Endodermal cell (in vitro differentiated cells): ENCODE data around the gene CNKSR2. TPM values are rescaled to one million over a fixed set of nuclear protein-coding genes. Genes with fewer than 3 reads are reported as not detected.

Source experiments
- DNase-seq: peaks from one replicate; pipeline ENCODE4 v3.0.0-alpha.2; 2017
- H3K27ac ChIP-seq: 2 replicates; pipeline ENCODE4 v1.5.1; 2013; ENCODE audit warnings: mild to moderate bottlenecking, low read depth, low read length, moderate library complexity
- H3K27me3 ChIP-seq: 2 replicates; pipeline ENCODE4 v1.6.1; 2013; ENCODE audit warnings: mild to moderate bottlenecking, low read length, moderate library complexity; ENCODE audit not compliant: insufficient read depth, control insufficient read depth, poor library complexity, severe bottlenecking
- H3K36me3 ChIP-seq: 2 replicates; pipeline ENCODE4 v1.7.0; 2013; ENCODE audit warnings: mild to moderate bottlenecking, low read length, moderate library complexity; ENCODE audit not compliant: control insufficient read depth, insufficient read depth
- H3K4me1 ChIP-seq: one replicate; pipeline ENCODE4 v1.7.0; 2013; ENCODE audit warnings: low read length; ENCODE audit not compliant: control insufficient read depth, insufficient read depth
- H3K4me3 ChIP-seq: 2 replicates; pipeline ENCODE4 v1.5.1; 2013; ENCODE audit warnings: mild to moderate bottlenecking, low read length, moderate library complexity
- H3K9ac ChIP-seq: 2 replicates; pipeline ENCODE4 v1.6.1; 2013; ENCODE audit warnings: mild to moderate bottlenecking, low read length, moderate library complexity; ENCODE audit not compliant: poor library complexity, severe bottlenecking; ENCODE audit errors: extremely low read depth
- H3K9me3 ChIP-seq: 2 replicates; pipeline ENCODE4 v1.6.1; 2013; ENCODE audit warnings: mild to moderate bottlenecking, low read length, moderate library complexity; ENCODE audit not compliant: control insufficient read depth
- H3K27ac Mint-ChIP-seq: 2 replicates; pipeline ENCODE4 v1.8.0; 2020; ENCODE audit warnings: mixed read lengths
- H3K27me3 Mint-ChIP-seq: 2 replicates; pipeline ENCODE4 v1.8.0; 2021; ENCODE audit warnings: mild to moderate bottlenecking, mixed read lengths; ENCODE audit not compliant: insufficient read depth
- H3K36me3 Mint-ChIP-seq: 2 replicates; pipeline ENCODE4 v1.8.0; 2020; ENCODE audit warnings: low read depth, mixed read lengths
- H3K4me1 Mint-ChIP-seq: 2 replicates; pipeline ENCODE4 v1.8.0; 2020; ENCODE audit warnings: mixed read lengths
- H3K4me3 Mint-ChIP-seq: 2 replicates; pipeline ENCODE4 v1.8.0; 2020; ENCODE audit warnings: mild to moderate bottlenecking, moderate library complexity, mixed read lengths
- H3K9me3 Mint-ChIP-seq: 2 replicates; pipeline ENCODE4 v1.8.0; 2020; ENCODE audit warnings: mild to moderate bottlenecking, mixed read lengths
- WGBS, 2 experiments: methylation state at CpG; one replicate each; pipeline versions ENCODE4 v1.1.5 to v1.1.7; 2013; ENCODE audit warnings: missing lambda C conversion rate in 2 of 2, mixed read lengths in 1 of 2; ENCODE audit not compliant: insufficient coverage in 1 of 2, insufficient read length in 1 of 2; 5-methylcytosine and 5-hydroxymethylcytosine counted together
- total RNA-seq, 2 donors: library from RNA; stranded (reverse); fragmentation: NEBNext Ultra II Directional in 1 of 2; extraction: Animal tissue kit (Norgen Biotek cat#: 25700) in 1 of 2; gene quantifications; 2 replicates in 1 of 2; 3 replicates in 1 of 2; pipeline ENCODE4 v1.2.1, GENCODE V29; 2021
- TF ChIP-seq, protein P1 (sequence below): fragments of 200-600 bp; sonication (generic); conservative IDR thresholded peaks from 2 replicates; pipeline ENCODE4 v1.5.0; 2021; ENCODE audit warnings: antibody characterized with exemption, mild to moderate bottlenecking

CNKSR2 gene
- total RNA-seq, 2 donors from 2014 or later, result 16.9 to 28.7 TPM

DNA sequence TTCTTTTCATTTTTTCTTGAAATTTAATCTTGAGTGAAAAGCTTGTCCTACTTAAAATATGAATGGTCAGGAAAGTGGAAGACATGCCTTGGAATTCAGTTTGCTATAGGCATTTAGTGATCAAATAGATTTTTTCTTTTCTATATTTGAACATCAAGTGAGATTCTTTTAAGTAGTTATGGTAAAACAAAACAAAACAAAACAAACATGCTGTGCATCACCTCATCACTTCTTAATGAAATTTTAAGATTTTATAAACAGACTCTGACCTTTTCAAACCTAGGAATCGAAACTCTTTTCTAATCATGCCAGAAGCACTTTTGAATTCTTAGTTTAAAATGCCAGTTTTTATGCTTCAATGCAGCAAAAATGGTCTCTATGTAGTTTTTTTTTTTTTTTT is 62.8 kb downstream of the CNKSR2 start:
- H3K27ac Mint-ChIP-seq, result no peak overlapping the region
- WGBS, 2 experiments, result 83 to 100% methylated on average over 1 of the region's 1 CpG

GRCh38 chrX:21438792-21439191 is 64.6 kb downstream of the CNKSR2 start:
- Mint-ChIP-seq H3K9me3 (no peaks in the 10 kb centered on the region), H3K27me3 (no peaks in the 10 kb centered on the region), H3K36me3 (no peaks in the 10 kb centered on the region), H3K4me1 (peaks cover 25% of the 10 kb centered on the region), H3K4me3 (no peak overlapping the region), H3K27ac (no peak overlapping the region)
- TF ChIP-seq, protein P1, sequence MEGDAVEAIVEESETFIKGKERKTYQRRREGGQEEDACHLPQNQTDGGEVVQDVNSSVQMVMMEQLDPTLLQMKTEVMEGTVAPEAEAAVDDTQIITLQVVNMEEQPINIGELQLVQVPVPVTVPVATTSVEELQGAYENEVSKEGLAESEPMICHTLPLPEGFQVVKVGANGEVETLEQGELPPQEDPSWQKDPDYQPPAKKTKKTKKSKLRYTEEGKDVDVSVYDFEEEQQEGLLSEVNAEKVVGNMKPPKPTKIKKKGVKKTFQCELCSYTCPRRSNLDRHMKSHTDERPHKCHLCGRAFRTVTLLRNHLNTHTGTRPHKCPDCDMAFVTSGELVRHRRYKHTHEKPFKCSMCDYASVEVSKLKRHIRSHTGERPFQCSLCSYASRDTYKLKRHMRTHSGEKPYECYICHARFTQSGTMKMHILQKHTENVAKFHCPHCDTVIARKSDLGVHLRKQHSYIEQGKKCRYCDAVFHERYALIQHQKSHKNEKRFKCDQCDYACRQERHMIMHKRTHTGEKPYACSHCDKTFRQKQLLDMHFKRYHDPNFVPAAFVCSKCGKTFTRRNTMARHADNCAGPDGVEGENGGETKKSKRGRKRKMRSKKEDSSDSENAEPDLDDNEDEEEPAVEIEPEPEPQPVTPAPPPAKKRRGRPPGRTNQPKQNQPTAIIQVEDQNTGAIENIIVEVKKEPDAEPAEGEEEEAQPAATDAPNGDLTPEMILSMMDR, result no peak
- H3K27ac ChIP-seq, result no peak overlapping the region
- H3K9me3 ChIP-seq, result no peaks in the 10 kb centered on the region
- no CpG with 5 or more reads among the region's 1 CpG for WGBS, 2 experiments
- H3K4me3 ChIP-seq, result no peak overlapping the region
- DNase-seq, result no peak
- H3K36me3 ChIP-seq, result no peaks in the 10 kb centered on the region
- no peaks in the 10 kb centered on the region for H3K27me3 ChIP-seq
- no peak overlapping the region for H3K9ac ChIP-seq
- H3K4me1 ChIP-seq, result no peaks in the 10 kb centered on the region

More for the DNA sequence above, 62.8 kb downstream of the CNKSR2 start:
- Mint-ChIP-seq H3K27me3 (no peaks in the 10 kb centered on the region), H3K4me1 (peaks cover 10% of the 10 kb centered on the region), H3K4me3 (no peak overlapping the region), H3K36me3 (peaks cover 6% of the 10 kb centered on the region), H3K9me3 (no peaks in the 10 kb centered on the region)
- H3K36me3 ChIP-seq, result no peaks in the 10 kb centered on the region
- no peak overlapping the region for H3K27ac ChIP-seq
- H3K9ac ChIP-seq, result no peak overlapping the region
- H3K4me1 ChIP-seq, result no peaks in the 10 kb centered on the region
- TF ChIP-seq, protein P1, result no peak
- no peaks in the 10 kb centered on the region for H3K27me3 ChIP-seq
- no peaks in the 10 kb centered on the region for H3K9me3 ChIP-seq
- H3K4me3 ChIP-seq, result no peak overlapping the region
- no peak for DNase-seq

DNA sequence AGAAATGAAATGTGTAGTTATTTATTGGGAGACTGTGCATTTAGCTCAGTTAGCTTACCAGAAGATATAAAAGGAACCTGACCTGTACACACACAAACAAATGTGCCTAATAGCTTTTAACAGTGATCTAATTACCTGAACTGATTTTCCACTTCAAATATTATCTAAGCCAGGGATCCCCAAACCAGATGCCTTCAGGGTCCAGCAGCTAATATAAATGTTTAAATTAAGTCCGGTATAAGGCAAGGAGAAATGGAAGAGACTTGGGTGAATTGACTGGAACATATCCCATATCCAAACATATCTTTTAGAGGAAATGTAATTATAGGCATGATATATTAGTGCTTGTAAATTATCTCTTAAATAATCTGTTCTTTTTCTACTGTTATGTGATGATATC is 66.7 kb downstream of the CNKSR2 start:
- H3K9me3 ChIP-seq, result no peaks in the 10 kb centered on the region
- H3K27ac Mint-ChIP-seq, result no peak overlapping the region
- no peaks in the 10 kb centered on the region for H3K36me3 ChIP-seq
- no peaks in the 10 kb centered on the region for H3K27me3 ChIP-seq
- H3K36me3 Mint-ChIP-seq, result no peaks in the 10 kb centered on the region
- H3K4me1 Mint-ChIP-seq, result peaks cover 25% of the 10 kb centered on the region
- H3K4me1 ChIP-seq, result no peaks in the 10 kb centered on the region
- H3K27ac ChIP-seq, result no peak overlapping the region
- no CpG with 5 or more reads among the region's 1 CpG for WGBS, 2 experiments
- H3K9ac ChIP-seq, result no peak overlapping the region
- no peaks in the 10 kb centered on the region for H3K27me3 Mint-ChIP-seq
- H3K4me3 Mint-ChIP-seq, result no peak overlapping the region
- DNase-seq, result no peak
- TF ChIP-seq, protein P1, result no peak
- H3K9me3 Mint-ChIP-seq, result no peaks in the 10 kb centered on the region
- no peak overlapping the region for H3K4me3 ChIP-seq
